Stimulated activated CD4-positive, alpha-beta T cell treated with anti-CD3 and anti-CD28 coated beads, Interleukin-12 subunit alpha, Interleukin-12 subunit beta, amount 100 ng/mL, for 4 hours (primary cell): ENCODE data around the gene PAXX.
"Not testable (repeated sequence)": the region's sequence is repeated elsewhere in the genome, so short reads cannot be mapped to it uniquely, and the experiment has no call there.

Experiments used
- DNase-seq: peaks from one replicate; pipeline ENCODE4 v3.0.0-alpha.2; 2020

The PAXX gene

GRCh38 chr9:136983167-136983566 is 9.1 kb upstream of the PAXX start:
- no peak for DNase-seq

GRCh38 chr9:136983656-136984314 is 8.4 kb upstream of the PAXX start:
- DNase-seq, result no peak

- no peak for DNase-seq
Measured at GRCh38 chr9:136984464-136985026, 7.7 kb upstream of the PAXX start.

- no peak for DNase-seq
Measured at GRCh38 chr9:136985027-136985602, 7.1 kb upstream of the PAXX start.

GRCh38 chr9:136985853-136986252 is 6.4 kb upstream of the PAXX start:
- no peak for DNase-seq

- no peak for DNase-seq
Measured at GRCh38 chr9:136988872-136989271, 3.4 kb upstream of the PAXX start.

GRCh38 chr9:136990242-136990911 is 1.8 kb upstream of the PAXX start:
- DNase-seq, result no peak

- DNase-seq, result no peak
Measured at GRCh38 chr9:136992819-136993369, 672 bp downstream of the PAXX start.

- DNase-seq, result no peak
Measured at GRCh38 chr9:136994180-136994887, 2.1 kb downstream of the PAXX start.

- DNase-seq, result no peak
Measured at GRCh38 chr9:136994888-136995230, 2.6 kb downstream of the PAXX start.

GRCh38 chr9:136995362-136995761 is 3.1 kb downstream of the PAXX start:
- no peak for DNase-seq

- DNase-seq, result no peak
Measured at GRCh38 chr9:136995772-136996311, 3.6 kb downstream of the PAXX start.

- peak; percentile 29 for DNase-seq
Measured at GRCh38 chr9:136996361-136997292, 4.4 kb downstream of the PAXX start, which contains the start of gene CLIC3. Gene CLIC3, minus strand, starts transcription at chr9:136996568. Its CDS starts 25 bp downstream, at chr9:136996543.

GRCh38 chr9:136997371-136997770 is 5.1 kb downstream of the PAXX start:
- no peak for DNase-seq

GRCh38 chr9:136997830-136998234 is 5.6 kb downstream of the PAXX start:
- no peak for DNase-seq

GRCh38 chr9:137000177-137000930 is 8.1 kb downstream of the PAXX start:
- no peak for DNase-seq

- DNase-seq, result no peak
Measured at GRCh38 chr9:137001857-137002645, 9.8 kb downstream of the PAXX start.

GRCh38 chr9:137002646-137003041 is 10.4 kb downstream of the PAXX start:
- DNase-seq, result no peak

GRCh38 chr9:137004285-137004684 is 12.1 kb downstream of the PAXX start:
- DNase-seq, result not testable (repeated sequence)
